ENCODE results near the gene NEMP1.
"Not testable (repeated sequence)": the region's sequence is repeated elsewhere in the genome, so short reads cannot be mapped to it uniquely, and the experiment has no call there.

NEMP1 gene

GRCh38 chr12:57027011-57027804 is 51.4 kb downstream of the NEMP1 start:
- DNase-seq (ENCODE audit: low spot score), result no peak

GRCh38 chr12:57025196-57025595 is 53.4 kb downstream of the NEMP1 start:
- no peak for DNase-seq (ENCODE audit: low spot score)

- not testable (repeated sequence) for DNase-seq (ENCODE audit: low spot score)
These were observed 56.3 kb downstream of the NEMP1 start for GRCh38 chr12:57022324-57022723.

DNA sequence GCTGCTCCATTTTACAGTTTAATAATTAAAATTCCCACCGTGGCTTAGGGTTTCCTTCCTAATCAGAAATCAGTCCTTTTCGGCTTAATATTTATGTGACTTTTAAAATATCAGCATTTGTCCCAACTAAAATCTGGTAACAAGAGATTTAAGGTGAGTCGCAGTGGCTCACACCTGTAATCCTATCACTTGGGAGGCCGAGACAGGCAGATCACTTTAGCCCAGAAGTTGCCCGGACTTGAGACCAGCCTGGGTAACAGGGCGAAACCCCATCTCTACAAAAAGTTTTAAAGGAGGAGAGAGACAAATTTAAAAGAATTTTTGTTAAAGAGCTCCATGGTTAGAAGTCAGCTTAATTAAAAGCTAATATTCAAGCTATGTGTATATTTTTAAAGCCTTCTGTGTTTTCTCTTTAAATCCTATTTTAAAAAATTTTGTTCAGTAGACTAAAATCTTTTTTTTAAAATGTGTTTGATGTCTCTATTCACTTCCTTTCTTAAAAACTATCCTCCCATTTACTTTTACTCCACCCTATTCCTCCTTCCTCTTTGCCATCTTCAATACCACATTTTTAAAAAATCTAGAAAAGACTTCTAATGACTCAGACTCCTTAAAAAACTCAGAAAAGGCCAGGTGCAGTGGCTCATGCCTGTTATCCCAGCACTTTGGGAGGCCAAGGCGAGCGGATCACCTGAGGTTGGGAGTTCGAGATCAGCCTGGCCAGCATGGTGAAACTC is 58.4 kb downstream of the NEMP1 start:
- no peak for DNase-seq (ENCODE audit: low spot score)

GRCh38 chr12:57018906-57019305 is 59.7 kb downstream of the NEMP1 start:
- DNase-seq (ENCODE audit: low spot score), result no peak

- not testable (repeated sequence) for DNase-seq (ENCODE audit: low spot score)
These were observed 60.2 kb downstream of the NEMP1 start for GRCh38 chr12:57018353-57018752.

GRCh38 chr12:57016348-57016747 is 62.2 kb downstream of the NEMP1 start, which contains the start of gene TAC3:
Gene TAC3 (minus strand): TSS chr12:57016529. CDS start chr12:57015797, 732 bp downstream.
- no peak for DNase-seq (ENCODE audit: low spot score)

DNA sequence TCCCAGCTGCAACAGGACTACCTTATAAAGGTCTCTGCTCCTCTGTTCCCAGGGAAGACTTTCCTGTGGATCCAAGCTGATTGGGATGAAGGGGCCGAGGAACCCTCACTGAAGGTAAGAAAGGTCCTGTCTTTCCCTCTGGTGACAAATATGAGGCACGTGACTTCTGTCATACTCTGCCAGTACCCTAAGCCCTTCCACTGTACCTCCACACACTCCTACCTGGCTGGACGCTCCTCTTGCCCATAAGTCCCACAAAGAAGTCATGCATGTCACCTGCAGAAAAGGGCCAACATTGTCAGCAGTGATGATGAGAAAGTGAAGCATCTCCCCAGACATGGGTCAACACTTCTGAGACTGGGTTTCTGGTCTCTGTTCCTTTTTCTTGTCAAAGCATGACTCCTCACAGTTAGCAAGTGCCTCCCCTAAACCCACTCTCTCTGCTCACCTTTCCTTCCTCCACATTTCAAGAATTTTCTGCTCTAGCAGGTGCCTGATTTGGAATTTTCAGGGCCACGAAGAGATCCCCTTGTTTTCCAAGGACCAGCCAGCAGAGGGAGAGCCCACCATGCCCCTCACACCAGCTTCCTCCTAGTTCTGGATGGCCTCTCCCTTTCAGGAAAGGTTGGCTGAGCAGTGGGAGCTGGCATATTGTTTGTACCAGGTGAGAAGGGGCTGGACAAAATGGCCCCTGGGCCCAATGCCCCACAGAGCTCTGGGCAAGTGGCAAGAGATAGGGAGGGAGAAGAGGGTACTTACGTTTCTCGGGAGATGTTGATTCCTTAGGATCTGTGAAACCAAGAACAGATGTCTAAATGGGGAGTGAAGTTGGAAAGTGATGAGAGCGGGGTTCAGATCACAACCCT is 65.8 kb downstream of the NEMP1 start:
- DNase-seq (ENCODE audit: low spot score), result no peak

- DNase-seq (ENCODE audit: low spot score), result no peak
These were observed 66.9 kb downstream of the NEMP1 start for GRCh38 chr12:57011438-57012424.

- DNase-seq (ENCODE audit: low spot score), result no peak
These were observed 67.9 kb downstream of the NEMP1 start for GRCh38 chr12:57010627-57011247.

DNA sequence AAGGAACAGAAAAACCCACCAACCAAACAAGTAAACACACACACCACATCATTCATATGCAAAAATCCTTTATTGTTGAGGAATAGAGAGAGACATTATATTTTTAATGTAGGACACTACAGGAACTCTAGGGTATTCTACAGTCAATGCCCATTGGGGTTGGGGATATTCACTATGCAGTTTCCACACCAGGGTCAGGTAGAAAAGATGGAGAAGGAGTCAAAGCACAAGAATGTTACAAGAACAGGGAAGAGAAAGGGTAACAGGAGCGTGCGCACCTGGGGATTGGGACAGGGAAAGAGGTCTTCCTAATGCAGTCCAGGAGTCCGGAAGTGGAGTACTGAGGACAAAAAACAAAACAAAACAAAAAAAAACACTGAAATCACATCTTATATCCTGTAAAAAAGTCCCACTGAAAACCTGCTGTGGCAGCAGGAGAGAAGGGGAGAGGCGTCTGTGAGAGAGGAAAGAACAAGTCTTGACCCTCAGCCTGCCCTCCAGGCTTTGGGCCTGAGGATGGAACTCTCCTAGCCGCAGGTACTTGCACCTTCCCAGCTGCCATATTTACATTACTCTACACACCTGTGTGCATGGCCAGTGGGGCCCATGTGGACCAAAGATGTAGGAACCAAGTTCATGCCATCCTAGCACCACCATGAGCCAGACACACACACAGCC is 68.5 kb downstream of the NEMP1 start:
- no peak for DNase-seq (ENCODE audit: low spot score)

GRCh38 chr12:57008178-57008577 is 70.4 kb downstream of the NEMP1 start:
- peak; percentile 69 for DNase-seq (ENCODE audit: low spot score)

DNA sequence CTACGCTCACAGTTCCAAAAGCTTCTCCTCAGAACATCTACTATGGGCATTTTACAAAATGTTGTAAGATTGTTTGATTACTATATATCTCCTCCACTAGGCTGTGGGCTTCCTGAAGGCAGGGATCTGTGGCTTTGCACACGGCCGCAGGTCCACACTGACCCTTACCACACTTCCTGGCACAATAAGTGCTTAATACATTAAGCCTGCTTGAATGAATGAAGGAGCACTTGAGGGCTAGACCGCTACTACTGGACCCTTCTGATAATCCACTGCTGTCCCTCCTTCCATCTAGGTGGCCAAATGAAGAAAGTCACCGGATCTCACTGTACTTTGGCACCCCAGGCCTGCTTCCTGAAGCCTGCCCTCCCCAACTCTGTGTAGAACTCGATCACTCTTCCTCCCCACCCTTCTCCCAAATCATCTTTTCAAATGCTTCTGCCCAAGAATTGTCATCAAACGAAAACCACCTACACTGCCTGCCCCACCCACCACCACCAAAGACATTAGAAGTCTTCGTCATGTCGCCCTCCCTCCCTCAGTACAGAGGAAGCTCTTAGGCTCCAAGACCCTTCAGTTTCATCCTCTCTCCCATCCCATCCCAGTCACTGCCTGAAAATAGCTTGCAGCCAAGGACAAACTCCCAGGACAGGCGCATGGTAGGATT is 71.6 kb downstream of the NEMP1 start:
- DNase-seq (ENCODE audit: low spot score), result no peak

DNA sequence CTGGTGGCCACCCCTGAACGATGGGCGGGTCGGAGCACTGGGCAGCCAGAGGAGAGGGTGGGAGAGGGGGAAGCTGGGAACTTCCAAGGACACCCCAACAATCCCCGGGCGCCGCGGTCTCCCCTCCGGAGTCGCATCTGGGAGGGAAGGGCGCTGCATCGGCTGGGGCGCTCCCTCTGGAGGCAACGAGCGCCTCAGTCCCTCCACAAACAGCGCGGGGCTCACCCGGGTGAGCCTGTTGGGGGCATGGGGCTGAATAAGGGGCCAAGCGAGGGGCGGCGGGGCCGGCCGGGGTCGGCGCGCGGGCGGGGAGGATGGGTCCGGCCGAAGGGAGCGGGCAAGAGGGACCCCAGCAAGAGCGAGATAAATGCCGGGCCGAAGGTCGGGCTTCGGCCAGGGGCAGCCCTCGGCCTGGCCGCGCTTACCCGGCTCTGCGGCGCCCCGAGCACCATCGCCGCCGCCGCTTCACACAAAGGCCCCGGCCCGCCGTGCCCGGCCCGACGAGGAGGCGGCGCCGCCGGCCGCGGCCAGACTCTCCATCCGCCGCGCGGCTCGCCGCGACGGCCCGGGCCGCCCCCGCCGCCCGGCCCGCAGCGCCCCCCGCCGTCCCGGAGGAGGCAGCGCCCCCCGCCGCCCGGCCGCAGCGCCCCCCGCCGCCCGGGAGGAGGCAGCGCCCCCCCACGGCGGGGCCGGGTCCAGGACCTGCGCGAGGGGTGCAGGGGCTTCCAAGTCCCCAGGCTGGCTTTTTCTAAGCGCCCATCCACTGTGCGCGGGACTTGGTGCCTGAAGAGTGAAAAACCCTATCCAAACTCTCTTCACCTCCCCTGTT is 72.4 kb downstream of the NEMP1 start, which contains the start of gene ZBTB39:
Gene ZBTB39 (minus strand): TSS at position 567 of the 829 bp plus-strand sequence. CDS start 1,629 bp downstream, outside the sequence.
- DNase-seq (ENCODE audit: low spot score), result peak; percentile 98

All from GM03348 (cell line).